GM21529 (cell line): ENCODE results near the gene BLOC1S2.
"Not testable (repeated sequence)": the region's sequence is repeated elsewhere in the genome, so short reads cannot be mapped to it uniquely, and the experiment has no call there.

Experiments
- ATAC-seq: cut with Tn5 transposase; IDR thresholded peaks from one replicate; pipeline ENCODE4 v1.9.1; 2021; ENCODE audit not compliant: unreplicated experiment

The BLOC1S2 gene

GRCh38 chr10:100292300-100292699 is 5.8 kb upstream of the BLOC1S2 start:
- ATAC-seq, result not testable (repeated sequence)

GRCh38 chr10:100291356-100291755 is 4.9 kb upstream of the BLOC1S2 start:
- ATAC-seq, result no peak

GRCh38 chr10:100289641-100290040 is 3.2 kb upstream of the BLOC1S2 start:
- ATAC-seq, result no peak

GRCh38 chr10:100288196-100288595 is 1.7 kb upstream of the BLOC1S2 start:
- ATAC-seq, result no peak

GRCh38 chr10:100287756-100288155 is 1.3 kb upstream of the BLOC1S2 start:
- ATAC-seq, result no peak

- ATAC-seq, result not testable (repeated sequence)
These were observed 1.2 kb downstream of the BLOC1S2 start for GRCh38 chr10:100285326-100285725.

GRCh38 chr10:100282907-100283306 is 3.6 kb downstream of the BLOC1S2 start:
- ATAC-seq, result no peak

- not testable (repeated sequence) for ATAC-seq
These were observed 9.5 kb downstream of the BLOC1S2 start for GRCh38 chr10:100276971-100277370.

GRCh38 chr10:100267239-100268104 is 19.0 kb downstream of the BLOC1S2 start, which contains the start of gene CWF19L1:
Gene CWF19L1, minus strand, starts transcription at chr10:100267638. Its CDS starts 45 bp downstream, at chr10:100267593.
- ATAC-seq, result peak; percentile 83

- ATAC-seq, result no peak
These were observed 20.5 kb downstream of the BLOC1S2 start for GRCh38 chr10:100265821-100266485.

- no peak for ATAC-seq
These were observed 32.3 kb downstream of the BLOC1S2 start for GRCh38 chr10:100254191-100254590.

GRCh38 chr10:100253041-100253440 is 33.4 kb downstream of the BLOC1S2 start:
- no peak for ATAC-seq

- no peak for ATAC-seq
These were observed 37.7 kb downstream of the BLOC1S2 start for GRCh38 chr10:100248820-100249219.

- ATAC-seq, result no peak
These were observed 40.8 kb downstream of the BLOC1S2 start for GRCh38 chr10:100245484-100246220.

GRCh38 chr10:100239851-100240250 is 46.6 kb downstream of the BLOC1S2 start:
- no peak for ATAC-seq

- ATAC-seq, result no peak
These were observed 48.1 kb downstream of the BLOC1S2 start for GRCh38 chr10:100238429-100238828.

- ATAC-seq, result no peak
These were observed 54.4 kb downstream of the BLOC1S2 start for GRCh38 chr10:100232101-100232500.

- ATAC-seq, result no peak
These were observed 56.6 kb downstream of the BLOC1S2 start for GRCh38 chr10:100229819-100230422.

- no peak for ATAC-seq
These were observed 62.6 kb downstream of the BLOC1S2 start for GRCh38 chr10:100223879-100224278.
